Stimulated activated CD8-positive, alpha-beta memory T cell treated with anti-CD3 and anti-CD28 coated beads, Interleukin-7, amount 100 ng/mL, for 48 hours (primary cell): Measurements from ENCODE around the gene CDH3.

ENCODE experiments used
- DNase-seq, 2 donors: peaks; one replicate each; pipeline ENCODE4 v3.0.0-alpha.2; 2020; ENCODE audit warnings: low read depth in 1 of 2; ENCODE audit errors: extremely low read depth in 1 of 2

The CDH3 gene

GRCh38 chr16:68734782-68735181, 89.7 kb downstream of the CDH3 start:
- no peak for DNase-seq

- no peak for DNase-seq
Measured at GRCh38 chr16:68736561-68736960, 91.5 kb downstream of the CDH3 start.

GRCh38 chr16:68737046-68737729, 92.1 kb downstream of the CDH3 start, which contains the start of gene CDH1:
Gene CDH1, plus strand, starts transcription at chr16:68737292. Its CDS starts 124 bp downstream, at chr16:68737416.
- no peak for DNase-seq

GRCh38 chr16:68737730-68738629, 92.9 kb downstream of the CDH3 start:
- DNase-seq: no peak

- DNase-seq: no peak
Measured at GRCh38 chr16:68739964-68740627, 95.0 kb downstream of the CDH3 start.

- no peak for DNase-seq
Measured at GRCh38 chr16:68740628-68741346, 95.7 kb downstream of the CDH3 start.

- DNase-seq: no peak
Measured at GRCh38 chr16:68743664-68744063, 98.6 kb downstream of the CDH3 start.

GRCh38 chr16:68744744-68745280, 99.7 kb downstream of the CDH3 start:
- DNase-seq: no peak

- no peak for DNase-seq
Measured at GRCh38 chr16:68746951-68747350, 101.8 kb downstream of the CDH3 start.

GRCh38 chr16:68749432-68749831, 104.3 kb downstream of the CDH3 start:
- no peak for DNase-seq
